ENCODE measurements around the gene TTC31.
A peak's percentile ranks its signal among the peaks of the same experiment; 100 is the strongest.
"Not testable (repeated sequence)": the region's sequence is repeated elsewhere in the genome, so short reads cannot be mapped to it uniquely, and the experiment has no call there.

TTC31 gene

DNA sequence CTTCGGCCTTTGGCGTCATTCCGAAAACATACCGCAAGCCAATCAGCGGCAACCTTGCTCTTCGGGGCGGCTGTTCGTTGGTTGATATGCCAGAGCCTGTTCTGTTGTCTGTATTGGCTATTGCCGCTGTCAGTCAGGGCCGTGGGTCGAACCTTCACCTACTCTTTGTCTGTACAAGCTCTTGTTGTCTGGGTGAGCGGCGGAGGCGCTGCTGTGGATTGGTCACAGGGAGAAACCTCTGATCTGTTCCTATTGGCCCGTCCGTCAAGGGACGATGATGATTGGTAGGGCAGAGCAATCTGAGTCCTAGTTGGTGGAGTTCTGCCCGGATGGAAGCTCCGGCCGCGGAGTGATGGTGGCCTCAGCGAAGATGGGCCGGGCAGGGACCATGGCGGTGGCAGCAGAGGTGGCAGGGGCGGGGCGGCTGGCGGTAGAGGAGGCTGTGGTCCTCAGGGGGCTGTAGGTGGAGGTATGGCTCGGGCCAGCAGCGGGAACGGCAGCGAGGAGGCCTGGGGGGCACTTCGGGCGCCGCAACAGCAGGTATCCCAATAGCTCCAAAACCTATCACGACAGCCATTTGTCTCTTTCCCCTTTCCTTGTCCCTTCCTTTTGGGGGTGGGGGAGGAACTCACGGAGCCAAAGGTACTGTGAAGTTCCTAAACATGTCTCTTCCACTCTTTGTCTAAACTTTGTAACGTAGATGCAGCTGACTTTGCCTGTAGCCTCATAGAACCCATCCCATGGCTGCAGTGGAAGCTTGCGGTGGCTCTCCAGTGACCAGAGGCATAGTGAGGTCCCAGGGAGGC, 24.5 kb upstream of the TTC31 start, which contains the start of gene WBP1:
WBP1 (plus strand) TSS at position 307 of the 806 bp plus-strand sequence; CDS start at position 472, 165 bp downstream.
- DNase-seq (ENCODE audit: low spot score) = peak; percentile 97
- in situ Hi-C loops (cut with MboI; ENCODE audit: low pct_unique_long_range_greater_than_20kb, low sequenced_read_pairs, unreplicated experiment) = no loop called here
- TF ChIP-seq, protein P1, sequence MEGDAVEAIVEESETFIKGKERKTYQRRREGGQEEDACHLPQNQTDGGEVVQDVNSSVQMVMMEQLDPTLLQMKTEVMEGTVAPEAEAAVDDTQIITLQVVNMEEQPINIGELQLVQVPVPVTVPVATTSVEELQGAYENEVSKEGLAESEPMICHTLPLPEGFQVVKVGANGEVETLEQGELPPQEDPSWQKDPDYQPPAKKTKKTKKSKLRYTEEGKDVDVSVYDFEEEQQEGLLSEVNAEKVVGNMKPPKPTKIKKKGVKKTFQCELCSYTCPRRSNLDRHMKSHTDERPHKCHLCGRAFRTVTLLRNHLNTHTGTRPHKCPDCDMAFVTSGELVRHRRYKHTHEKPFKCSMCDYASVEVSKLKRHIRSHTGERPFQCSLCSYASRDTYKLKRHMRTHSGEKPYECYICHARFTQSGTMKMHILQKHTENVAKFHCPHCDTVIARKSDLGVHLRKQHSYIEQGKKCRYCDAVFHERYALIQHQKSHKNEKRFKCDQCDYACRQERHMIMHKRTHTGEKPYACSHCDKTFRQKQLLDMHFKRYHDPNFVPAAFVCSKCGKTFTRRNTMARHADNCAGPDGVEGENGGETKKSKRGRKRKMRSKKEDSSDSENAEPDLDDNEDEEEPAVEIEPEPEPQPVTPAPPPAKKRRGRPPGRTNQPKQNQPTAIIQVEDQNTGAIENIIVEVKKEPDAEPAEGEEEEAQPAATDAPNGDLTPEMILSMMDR (IDR thresholded peaks at IDR 0.05; ENCODE audit: extremely low read depth, insufficient read depth, missing control alignments) = no peak

DNA sequence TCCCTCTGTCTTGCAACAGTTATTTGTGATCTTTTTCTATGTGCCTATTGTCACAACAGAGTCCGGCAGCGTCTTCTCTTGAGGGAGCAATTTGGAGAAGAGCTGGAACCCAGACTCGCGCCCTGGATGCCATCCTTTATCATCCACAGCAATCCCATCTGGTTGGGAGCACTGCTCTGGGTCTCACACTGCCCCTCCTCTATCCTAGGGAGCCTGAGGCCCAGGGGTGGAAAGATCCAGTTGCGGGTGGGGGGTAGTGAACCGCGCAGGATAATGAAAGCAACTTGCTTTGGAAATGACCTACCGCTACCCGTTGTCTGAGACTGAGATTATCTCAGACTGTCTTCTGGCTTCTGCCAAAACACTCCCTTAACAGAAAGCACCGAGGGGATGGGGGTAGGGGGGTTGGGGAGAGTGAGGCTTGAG, 23.9 kb upstream of the TTC31 start:
- DNase-seq (ENCODE audit: low spot score) = no peak
- in situ Hi-C loops (cut with MboI; ENCODE audit: low pct_unique_long_range_greater_than_20kb, low sequenced_read_pairs, unreplicated experiment) = no loop called here
- TF ChIP-seq, protein P1 (IDR thresholded peaks at IDR 0.05; ENCODE audit: extremely low read depth, insufficient read depth, missing control alignments) = no peak

DNA sequence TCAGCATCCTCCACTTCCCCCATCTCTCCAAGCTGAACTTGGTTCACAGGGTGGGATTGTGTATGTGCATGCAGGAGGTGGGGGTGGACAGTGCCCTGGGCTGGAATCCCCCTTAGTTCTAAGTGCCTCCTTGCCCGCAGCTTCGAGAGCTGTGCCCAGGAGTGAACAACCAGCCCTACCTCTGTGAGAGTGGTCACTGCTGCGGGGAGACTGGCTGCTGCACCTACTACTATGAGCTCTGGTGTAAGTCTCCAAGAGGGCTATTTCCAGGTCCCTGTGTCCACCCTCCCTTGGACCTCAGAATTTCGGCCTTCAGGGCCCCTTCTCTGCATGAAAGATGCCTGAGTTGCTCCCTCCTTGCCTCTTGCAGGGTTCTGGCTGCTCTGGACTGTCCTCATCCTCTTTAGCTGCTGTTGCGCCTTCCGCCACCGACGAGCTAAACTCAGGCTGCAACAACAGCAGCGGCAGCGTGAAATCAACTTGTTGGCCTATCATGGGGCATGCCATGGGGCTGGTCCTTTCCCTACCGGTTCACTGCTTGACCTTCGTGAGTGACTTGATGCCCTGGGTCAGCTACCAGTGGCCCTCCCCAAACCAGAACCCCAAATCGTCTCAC, 23.3 kb upstream of the TTC31 start:
- DNase-seq (ENCODE audit: low spot score); in situ Hi-C loops (cut with MboI; ENCODE audit: low pct_unique_long_range_greater_than_20kb, low sequenced_read_pairs, unreplicated experiment): not testable (repeated sequence)

DNA sequence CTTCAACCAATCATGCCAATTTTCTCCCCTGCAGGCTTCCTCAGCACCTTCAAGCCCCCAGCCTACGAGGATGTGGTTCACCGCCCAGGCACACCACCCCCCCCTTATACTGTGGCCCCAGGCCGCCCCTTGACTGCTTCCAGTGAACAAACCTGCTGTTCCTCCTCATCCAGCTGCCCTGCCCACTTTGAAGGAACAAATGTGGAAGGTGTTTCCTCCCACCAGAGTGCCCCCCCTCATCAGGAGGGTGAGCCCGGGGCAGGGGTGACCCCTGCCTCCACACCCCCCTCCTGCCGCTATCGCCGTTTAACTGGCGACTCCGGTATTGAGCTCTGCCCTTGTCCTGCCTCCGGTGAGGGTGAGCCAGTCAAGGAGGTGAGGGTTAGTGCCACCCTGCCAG, 22.7 kb upstream of the TTC31 start:
- DNase-seq (ENCODE audit: low spot score) = not testable (repeated sequence)

DNA sequence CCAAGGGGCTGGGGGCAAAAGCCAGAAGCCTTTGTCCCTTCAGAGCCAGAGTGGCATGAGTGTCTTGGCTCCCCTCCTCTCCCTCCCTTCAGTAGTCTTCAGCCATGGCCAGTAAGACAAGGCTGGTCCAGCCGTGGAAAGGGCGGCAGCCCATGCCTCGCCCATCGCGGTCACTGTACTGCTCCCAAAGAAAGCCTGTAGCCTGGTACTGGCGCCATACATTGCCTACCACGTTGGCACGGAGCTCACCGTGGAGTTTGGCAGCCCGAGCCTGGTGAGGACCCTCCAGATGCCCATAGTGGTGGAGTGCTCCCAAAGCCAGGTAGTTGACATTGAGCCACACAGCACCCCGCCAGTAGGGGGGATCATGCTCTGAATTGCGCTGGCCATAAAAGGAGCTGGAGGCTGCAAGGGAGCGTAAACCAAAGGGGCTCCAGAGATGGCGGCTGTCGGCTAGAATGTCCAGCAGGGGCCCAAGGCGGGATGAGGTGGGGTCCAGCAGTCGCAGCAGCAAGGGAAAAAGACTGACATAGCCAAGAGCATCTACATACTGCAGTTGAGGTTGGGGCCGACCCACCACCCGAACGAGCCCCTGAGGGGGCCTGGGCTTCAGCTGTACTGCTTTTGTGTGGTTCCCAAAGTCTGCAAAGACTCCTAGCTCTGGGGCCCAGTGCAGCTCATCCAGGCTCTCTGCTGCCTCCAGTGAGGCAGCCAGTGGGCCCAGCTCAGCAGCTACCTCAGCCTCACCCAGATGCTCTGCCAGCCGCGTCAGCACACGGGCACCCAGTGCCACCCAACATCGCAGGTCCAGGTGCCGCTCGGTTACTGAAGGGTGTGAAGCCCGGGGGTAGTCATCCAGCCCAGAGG, 21.5 kb upstream of the TTC31 start:
- in situ Hi-C loops (cut with MboI; ENCODE audit: low pct_unique_long_range_greater_than_20kb, low sequenced_read_pairs, unreplicated experiment) = no loop called here
- DNase-seq (ENCODE audit: low spot score) = no peak
- TF ChIP-seq, protein P1 (IDR thresholded peaks at IDR 0.05; ENCODE audit: extremely low read depth, insufficient read depth, missing control alignments) = peak; percentile 33

More for the DNA sequence above, 22.7 kb upstream of the TTC31 start:
- in situ Hi-C loops (cut with MboI; ENCODE audit: low pct_unique_long_range_greater_than_20kb, low sequenced_read_pairs, unreplicated experiment) = not testable (repeated sequence)

DNA sequence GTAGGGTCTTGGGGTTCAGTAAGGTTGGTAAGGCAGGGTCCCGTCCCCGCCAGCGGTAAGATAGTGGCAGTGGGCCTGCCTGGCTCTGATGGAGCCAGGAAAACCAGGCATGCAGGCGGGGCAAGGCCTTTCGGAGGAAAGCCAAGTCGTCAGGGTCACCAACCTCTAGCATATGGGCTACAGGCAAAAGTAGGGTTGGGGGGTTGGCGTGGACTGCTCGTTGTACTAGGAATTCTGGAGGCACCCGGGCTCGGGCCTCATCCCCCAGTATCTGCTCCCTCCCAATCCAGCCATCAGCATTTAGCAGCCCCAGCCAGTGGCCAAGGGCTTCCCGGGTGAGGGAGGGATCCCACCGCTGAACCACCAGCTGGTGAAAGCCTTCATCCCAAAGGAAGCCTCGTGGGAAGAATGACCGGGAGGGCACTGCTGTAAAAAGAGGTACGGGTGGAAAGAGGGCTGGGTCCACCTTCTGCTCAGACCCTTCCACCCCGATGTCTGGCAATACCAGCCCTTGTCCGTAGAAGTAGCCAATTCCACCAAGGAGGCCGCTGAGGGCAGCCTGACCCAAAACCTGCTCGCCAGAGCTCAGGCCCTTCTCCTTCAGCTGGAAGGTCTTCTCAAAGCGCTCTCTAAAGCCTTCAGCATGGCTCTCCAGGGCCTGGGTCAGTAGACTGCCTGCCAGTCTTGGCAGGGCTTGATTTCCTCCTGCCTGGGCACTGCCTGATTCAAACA, 20.7 kb upstream of the TTC31 start:
- DNase-seq (ENCODE audit: low spot score) = no peak
- TF ChIP-seq, protein P1 (IDR thresholded peaks at IDR 0.05; ENCODE audit: extremely low read depth, insufficient read depth, missing control alignments) = no peak
- in situ Hi-C loops (cut with MboI; ENCODE audit: low pct_unique_long_range_greater_than_20kb, low sequenced_read_pairs, unreplicated experiment) = no loop called here

DNA sequence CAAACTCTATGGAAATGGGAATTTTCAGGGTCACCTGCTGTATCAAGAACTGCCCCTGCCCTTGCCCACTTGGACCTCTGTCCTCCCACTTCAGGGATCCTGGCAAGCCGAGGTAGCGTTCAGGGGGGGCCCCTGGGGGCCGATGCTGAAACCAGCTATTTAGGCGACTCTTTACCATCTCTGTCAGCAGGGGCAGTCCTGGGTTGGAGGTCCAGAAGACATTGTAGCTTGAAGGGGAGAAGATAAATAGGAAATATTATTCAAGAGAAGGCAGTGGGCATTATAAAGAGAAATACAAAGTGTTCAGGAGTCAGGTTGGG, 20.1 kb upstream of the TTC31 start:
- in situ Hi-C loops (cut with MboI; ENCODE audit: low pct_unique_long_range_greater_than_20kb, low sequenced_read_pairs, unreplicated experiment) = no loop called here
- TF ChIP-seq, protein P1 (IDR thresholded peaks at IDR 0.05; ENCODE audit: extremely low read depth, insufficient read depth, missing control alignments) = no peak
- no peak for DNase-seq (ENCODE audit: low spot score)
